ENCODE measurements around the gene UNC5C. TPM values are rescaled to one million over a fixed set of nuclear protein-coding genes. Genes with fewer than 3 reads are reported as not detected.

The UNC5C gene
- total and polyA plus RNA-seq, 10 of the 15 experiments (the other 5 are each of a cell fraction or from before 2014, with no cell fraction given): 0.02 to 2.0 (median 0.15) TPM; not detected in 1

GRCh38 chr4:95264843-95265242 lies 283.9 kb downstream of the UNC5C start (continued):
- TF ChIP-seq E2F8 (IDR thresholded peaks at IDR 0.05; ENCODE audit: low read depth, partially characterized antibody) (no peak), TCF12 (IDR thresholded peaks at IDR 0.05; ENCODE audit: low read depth, low read length) (no peak), SMAD1 (IDR thresholded peaks at IDR 0.05; ENCODE audit: low read depth, partially characterized antibody) (no peak), RBBP5 (conservative IDR thresholded peaks at IDR 0.05) (no peak), SIN3A (IDR thresholded peaks at IDR 0.05; ENCODE audit: low read depth, low read length) (no peak), SP1 (IDR thresholded peaks at IDR 0.05; ENCODE audit: low read depth, low read length) (no peak)

GRCh38 chr4:95263960-95264359 lies 284.8 kb downstream of the UNC5C start:
- Histone ChIP-seq H2AFZ (ENCODE audit: control insufficient read depth, low read depth, low read length) (no peak overlapping the region), H3K36me3 (ENCODE audit: control insufficient read depth in 2 of 2, insufficient read depth in 2 of 2, low read length in 1 of 2) (no peaks in the 10 kb centered on the region), H3K4me3 (no peak overlapping the region), H3K9ac (ENCODE audit: control insufficient read depth, insufficient read depth, low read length) (no peak overlapping the region), H3K27ac (ENCODE audit: control insufficient read depth, insufficient read depth) (no peak overlapping the region), H3K4me1 (ENCODE audit: control insufficient read depth, insufficient read depth, low read length) (no peaks in the 10 kb centered on the region), H3K27me3 (replicated peaks in 1 of 2; ENCODE audit: control insufficient read depth in 2 of 2, insufficient read depth in 2 of 2, low read length in 1 of 2) (no peaks in the 10 kb centered on the region), H3K4me2 (ENCODE audit: control insufficient read depth, insufficient read depth) (no peak overlapping the region), H4K20me1 (ENCODE audit: control insufficient read depth, insufficient read depth) (no peaks in the 10 kb centered on the region), H3K79me2 (ENCODE audit: control insufficient read depth, insufficient read depth, low read length) (no peaks in the 10 kb centered on the region), H3K9me3 (replicated peaks; ENCODE audit: control insufficient read depth, insufficient read depth, low read length) (no peaks in the 10 kb centered on the region)
- TF ChIP-seq HSF1 (IDR thresholded peaks at IDR 0.05; ENCODE audit: low read depth, low read length) (no peak), KDM1A (IDR thresholded peaks at IDR 0.05; ENCODE audit: borderline replicate concordance) (no peak), ATF2 (IDR thresholded peaks at IDR 0.05; ENCODE audit: low read length) (no peak), BRCA1 (IDR thresholded peaks at IDR 0.05; ENCODE audit: low read depth, low read length) (no peak), MTA2 (IDR thresholded peaks at IDR 0.05; ENCODE audit: low read depth) (no peak), ZNF592 (IDR thresholded peaks at IDR 0.05) (no peak)
- ChIA-PET POLR2A (no interaction called here), CTCF (no interaction called here), SMC1A (ENCODE audit: uncharacterized antibody, unreplicated experiment) (no interaction called here), RAD21 (ENCODE audit: unreplicated experiment) (no interaction called here)
- BruUV-seq (replicated peaks): no TSS peak
- no peak for FAIRE-seq
- 0% methylated on average over 1 of the region's 1 CpG for WGBS (ENCODE audit: insufficient coverage, insufficient replicate concordance, low lambda C conversion rate, missing lambda C conversion rate)
- no peak for ATAC-seq
- no peak for DNase-seq (ENCODE audit: low read depth, low spot score)
- intact Hi-C loops (cut with micrococcal nuclease; ENCODE audit: unreplicated experiment) (no loop called here), in situ Hi-C loops (cut with MboI) (no loop called here)

All from GM12878 (cell line).